Peyer's patch (tissue), 4 donors: ENCODE measurements around the gene POLL.

Source experiments
- POLR2A ChIP-seq, 2 donors: fragments of 450-650 bp; IDR thresholded peaks; one replicate each; pipeline ENCODE4 v1.5.1; 2017; ENCODE audit warnings: antibody characterized with exemption in 2 of 2, mild to moderate bottlenecking in 2 of 2, moderate library complexity in 2 of 2
- TF ChIP-seq, protein P1 (sequence below), 6 experiments: fragments of 450-650 bp in 4 of 6; fragments of 200-600 bp in 2 of 6; sonication (generic) in 1 of 6; IDR thresholded peaks; one replicate each; pipeline ENCODE4 v1.5.1; 2017 to 2019; ENCODE audit warnings: antibody characterized with exemption in 6 of 6, mild to moderate bottlenecking in 3 of 6, moderate library complexity in 1 of 6

DNA sequence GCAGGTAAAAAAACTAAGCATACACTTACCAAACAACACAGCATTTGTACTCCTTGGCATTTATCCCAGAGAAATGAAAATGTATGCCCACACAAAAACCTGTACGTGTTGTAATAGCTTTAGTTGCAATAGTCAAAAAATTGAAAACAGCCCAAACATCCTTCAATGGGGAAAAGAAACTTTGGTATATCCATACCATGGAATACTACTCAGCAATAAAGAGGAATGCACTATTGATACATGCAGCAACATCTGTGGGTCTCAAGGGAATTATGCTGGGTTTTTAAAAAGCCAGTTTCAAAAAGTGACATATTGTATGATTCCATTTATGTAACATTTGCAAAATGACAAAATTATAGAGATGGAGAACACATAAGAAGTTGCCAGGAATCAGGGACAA lies 35.5 kb upstream of the POLL start:
- TF ChIP-seq, protein P1, sequence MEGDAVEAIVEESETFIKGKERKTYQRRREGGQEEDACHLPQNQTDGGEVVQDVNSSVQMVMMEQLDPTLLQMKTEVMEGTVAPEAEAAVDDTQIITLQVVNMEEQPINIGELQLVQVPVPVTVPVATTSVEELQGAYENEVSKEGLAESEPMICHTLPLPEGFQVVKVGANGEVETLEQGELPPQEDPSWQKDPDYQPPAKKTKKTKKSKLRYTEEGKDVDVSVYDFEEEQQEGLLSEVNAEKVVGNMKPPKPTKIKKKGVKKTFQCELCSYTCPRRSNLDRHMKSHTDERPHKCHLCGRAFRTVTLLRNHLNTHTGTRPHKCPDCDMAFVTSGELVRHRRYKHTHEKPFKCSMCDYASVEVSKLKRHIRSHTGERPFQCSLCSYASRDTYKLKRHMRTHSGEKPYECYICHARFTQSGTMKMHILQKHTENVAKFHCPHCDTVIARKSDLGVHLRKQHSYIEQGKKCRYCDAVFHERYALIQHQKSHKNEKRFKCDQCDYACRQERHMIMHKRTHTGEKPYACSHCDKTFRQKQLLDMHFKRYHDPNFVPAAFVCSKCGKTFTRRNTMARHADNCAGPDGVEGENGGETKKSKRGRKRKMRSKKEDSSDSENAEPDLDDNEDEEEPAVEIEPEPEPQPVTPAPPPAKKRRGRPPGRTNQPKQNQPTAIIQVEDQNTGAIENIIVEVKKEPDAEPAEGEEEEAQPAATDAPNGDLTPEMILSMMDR (IDR thresholded peaks at IDR 0.05), result no peak
- TF ChIP-seq POLR2A (IDR thresholded peaks at IDR 0.05), result no peak
